Activated naive CD8-positive, alpha-beta T cell (primary cell): ENCODE measurements around the gene PTPRN2.
"Not testable (repeated sequence)": the region's sequence is repeated elsewhere in the genome, so short reads cannot be mapped to it uniquely, and the experiment has no call there.

Experiments used
- H3K27ac Mint-ChIP-seq: one replicate; pipeline ENCODE4 v1.8.0; 2021; ENCODE audit warnings: mixed read lengths
- H3K27me3 Mint-ChIP-seq: one replicate; pipeline ENCODE4 v1.8.0; 2021; ENCODE audit warnings: mixed read lengths
- H3K36me3 Mint-ChIP-seq: one replicate; pipeline ENCODE4 v1.8.0; 2021; ENCODE audit warnings: mixed read lengths
- H3K4me1 Mint-ChIP-seq: one replicate; pipeline ENCODE4 v1.8.0; 2021; ENCODE audit warnings: low read depth, mixed read lengths
- H3K4me3 Mint-ChIP-seq: one replicate; pipeline ENCODE4 v1.8.0; 2021; ENCODE audit warnings: mild to moderate bottlenecking, mixed read lengths
- H3K9me3 Mint-ChIP-seq: one replicate; pipeline ENCODE4 v1.8.0; 2021; ENCODE audit warnings: low read depth, mixed read lengths

The PTPRN2 gene

GRCh38 chr7:158303121-158303520 is 284.5 kb downstream of the PTPRN2 start:
- H3K4me3 Mint-ChIP-seq = no peak overlapping the region
- H3K27me3 Mint-ChIP-seq = peaks cover 3% of the 10 kb centered on the region
- no peak overlapping the region for H3K27ac Mint-ChIP-seq
- H3K36me3 Mint-ChIP-seq = no peaks in the 10 kb centered on the region
- peaks cover 9% of the 10 kb centered on the region for H3K9me3 Mint-ChIP-seq
- no peaks in the 10 kb centered on the region for H3K4me1 Mint-ChIP-seq

- Mint-ChIP-seq H3K27me3 (peaks cover 3% of the 10 kb centered on the region), H3K4me1 (no peaks in the 10 kb centered on the region), H3K27ac (no peak overlapping the region), H3K4me3 (no peak overlapping the region), H3K36me3 (no peaks in the 10 kb centered on the region), H3K9me3 (peaks cover 2% of the 10 kb centered on the region)
Observed at GRCh38 chr7:158302274-158303070, 285.2 kb downstream of the PTPRN2 start.

GRCh38 chr7:158301207-158301606 is 286.4 kb downstream of the PTPRN2 start:
- Mint-ChIP-seq H3K36me3 (no peaks in the 10 kb centered on the region), H3K27me3 (peaks cover 3% of the 10 kb centered on the region), H3K9me3 (no peaks in the 10 kb centered on the region), H3K27ac (no peak overlapping the region), H3K4me1 (no peaks in the 10 kb centered on the region), H3K4me3 (no peak overlapping the region)

GRCh38 chr7:158300427-158300826 is 287.2 kb downstream of the PTPRN2 start:
- Mint-ChIP-seq H3K4me3 (no peak overlapping the region), H3K27ac (no peak overlapping the region), H3K4me1 (no peaks in the 10 kb centered on the region), H3K27me3 (peaks cover 5% of the 10 kb centered on the region), H3K36me3 (no peaks in the 10 kb centered on the region), H3K9me3 (no peaks in the 10 kb centered on the region)

GRCh38 chr7:158299607-158300006 is 288.0 kb downstream of the PTPRN2 start:
- H3K36me3 Mint-ChIP-seq = no peaks in the 10 kb centered on the region
- H3K4me3 Mint-ChIP-seq = no peak overlapping the region
- no peak overlapping the region for H3K27ac Mint-ChIP-seq
- H3K4me1 Mint-ChIP-seq = no peaks in the 10 kb centered on the region
- peaks cover 5% of the 10 kb centered on the region for H3K27me3 Mint-ChIP-seq
- no peaks in the 10 kb centered on the region for H3K9me3 Mint-ChIP-seq

GRCh38 chr7:158296798-158297104 is 290.9 kb downstream of the PTPRN2 start:
- Mint-ChIP-seq H3K27ac (no peak overlapping the region), H3K4me3 (no peak overlapping the region), H3K9me3 (no peaks in the 10 kb centered on the region), H3K36me3 (no peaks in the 10 kb centered on the region), H3K27me3 (peaks cover 2% of the 10 kb centered on the region), H3K4me1 (no peaks in the 10 kb centered on the region)

GRCh38 chr7:158295966-158296797 is 291.4 kb downstream of the PTPRN2 start:
- Mint-ChIP-seq H3K4me3 (no peak overlapping the region), H3K27ac (no peak overlapping the region), H3K36me3 (no peaks in the 10 kb centered on the region), H3K4me1 (no peaks in the 10 kb centered on the region), H3K27me3 (peaks cover 2% of the 10 kb centered on the region), H3K9me3 (no peaks in the 10 kb centered on the region)

- H3K27ac Mint-ChIP-seq, H3K4me1 Mint-ChIP-seq, H3K4me3 Mint-ChIP-seq, H3K36me3 Mint-ChIP-seq, H3K27me3 Mint-ChIP-seq, H3K9me3 Mint-ChIP-seq: not testable (repeated sequence)
Observed at GRCh38 chr7:158294468-158295215, 293.0 kb downstream of the PTPRN2 start.

GRCh38 chr7:158292948-158293347 is 294.7 kb downstream of the PTPRN2 start:
- no peak overlapping the region for H3K4me3 Mint-ChIP-seq
- no peak overlapping the region for H3K27ac Mint-ChIP-seq

GRCh38 chr7:158291998-158292397 is 295.6 kb downstream of the PTPRN2 start:
- H3K36me3 Mint-ChIP-seq = peaks cover 4% of the 10 kb centered on the region
- no peak overlapping the region for H3K4me3 Mint-ChIP-seq
- H3K27ac Mint-ChIP-seq = no peak overlapping the region
- peaks cover 20% of the 10 kb centered on the region for H3K9me3 Mint-ChIP-seq
- H3K4me1 Mint-ChIP-seq = no peaks in the 10 kb centered on the region
- H3K27me3 Mint-ChIP-seq = peaks cover 4% of the 10 kb centered on the region

More at GRCh38 chr7:158292948-158293347, 294.7 kb downstream of the PTPRN2 start:
- H3K36me3 Mint-ChIP-seq = peaks cover 4% of the 10 kb centered on the region
- H3K4me1 Mint-ChIP-seq = no peaks in the 10 kb centered on the region
- H3K27me3 Mint-ChIP-seq = peaks cover 4% of the 10 kb centered on the region
- peaks cover 20% of the 10 kb centered on the region for H3K9me3 Mint-ChIP-seq

- Mint-ChIP-seq H3K27ac (no peak overlapping the region), H3K4me3 (no peak overlapping the region), H3K36me3 (peaks cover 4% of the 10 kb centered on the region), H3K9me3 (peaks cover 27% of the 10 kb centered on the region), H3K4me1 (no peaks in the 10 kb centered on the region), H3K27me3 (peaks cover 3% of the 10 kb centered on the region)
Observed at GRCh38 chr7:158289761-158290523, 297.7 kb downstream of the PTPRN2 start.

- Mint-ChIP-seq H3K9me3 (peaks cover 27% of the 10 kb centered on the region), H3K27me3 (peaks cover 3% of the 10 kb centered on the region), H3K36me3 (peaks cover 4% of the 10 kb centered on the region), H3K27ac (no peak overlapping the region), H3K4me1 (no peaks in the 10 kb centered on the region), H3K4me3 (no peak overlapping the region)
Observed at GRCh38 chr7:158289231-158289630, 298.4 kb downstream of the PTPRN2 start.

- Mint-ChIP-seq H3K4me3 (no peak overlapping the region), H3K36me3 (peaks cover 4% of the 10 kb centered on the region), H3K27me3 (peaks cover 3% of the 10 kb centered on the region), H3K9me3 (peaks cover 27% of the 10 kb centered on the region), H3K4me1 (no peaks in the 10 kb centered on the region), H3K27ac (no peak overlapping the region)
Observed at GRCh38 chr7:158286210-158286609, 301.4 kb downstream of the PTPRN2 start.

GRCh38 chr7:158285383-158285770 is 302.2 kb downstream of the PTPRN2 start:
- Mint-ChIP-seq H3K4me3 (no peak overlapping the region), H3K27me3 (no peaks in the 10 kb centered on the region), H3K4me1 (no peaks in the 10 kb centered on the region), H3K36me3 (peaks cover 4% of the 10 kb centered on the region), H3K9me3 (peaks cover 24% of the 10 kb centered on the region), H3K27ac (no peak overlapping the region)
